Cortex of kidney (tissue), 1 donor: ENCODE data around the gene PCDHA3.
"Not testable (repeated sequence)": the region's sequence is repeated elsewhere in the genome, so short reads cannot be mapped to it uniquely, and the experiment has no call there.

Experiments used
- DNase-seq: peaks from one replicate; lab custom pipeline; 2025; lab: John Stamatoyannopoulos, UW

Gene PCDHA3

DNA sequence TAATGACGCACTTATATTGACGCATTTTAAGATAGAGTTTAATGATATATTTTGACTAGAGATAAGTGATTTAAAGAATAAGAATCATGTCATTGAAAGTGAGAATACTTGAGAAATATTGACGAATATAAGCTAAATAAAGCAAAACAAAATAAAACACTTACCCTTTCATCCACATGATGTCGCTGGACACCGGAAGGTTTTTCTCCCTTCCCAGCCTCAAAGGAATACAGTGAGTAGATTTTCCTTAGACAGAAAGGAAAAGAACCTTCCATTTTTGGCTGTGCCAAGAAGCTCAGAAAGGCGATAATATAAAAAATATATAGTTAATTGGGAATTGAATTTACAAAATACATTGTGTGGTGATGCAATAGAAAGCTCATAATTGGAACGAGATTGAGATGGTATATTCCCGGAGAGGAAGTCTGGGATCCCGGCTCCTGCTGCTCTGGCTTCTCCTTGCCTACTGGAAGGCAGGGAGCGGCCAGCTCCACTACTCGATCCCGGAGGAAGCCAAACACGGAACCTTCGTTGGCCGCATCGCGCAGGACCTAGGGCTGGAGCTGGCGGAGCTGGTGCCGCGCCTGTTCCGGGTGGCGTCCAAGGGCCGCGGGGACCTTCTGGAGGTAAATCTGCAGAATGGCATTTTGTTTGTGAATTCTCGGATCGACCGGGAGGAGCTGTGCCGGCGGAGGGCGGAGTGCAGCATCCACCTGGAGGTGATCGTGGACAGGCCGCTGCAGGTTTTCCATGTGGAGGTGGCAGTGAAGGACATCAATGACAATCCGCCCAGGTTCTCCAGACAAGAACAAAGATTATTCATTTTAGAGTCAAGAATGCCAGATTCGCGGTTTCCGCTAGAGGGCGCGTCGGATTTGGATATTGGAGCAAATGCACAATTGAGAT is 20.8 kb downstream of the PCDHA3 start, which contains the start of gene PCDHA5:
TSS of gene PCDHA5 (plus strand) at position 239 of the 906 bp plus-strand sequence.
- DNase-seq = no peak

DNA sequence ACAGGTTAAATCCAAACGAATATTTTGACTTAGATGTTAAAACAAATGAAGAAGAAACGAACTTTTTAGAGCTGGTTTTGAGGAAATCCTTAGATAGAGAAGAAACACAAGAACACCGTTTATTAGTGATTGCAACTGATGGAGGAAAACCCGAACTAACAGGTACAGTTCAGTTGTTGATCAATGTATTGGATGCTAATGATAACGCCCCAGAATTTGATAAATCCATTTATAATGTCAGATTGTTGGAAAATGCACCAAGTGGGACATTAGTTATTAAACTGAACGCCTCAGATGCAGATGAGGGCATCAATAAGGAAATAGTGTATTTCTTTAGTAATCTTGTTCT is 21.4 kb downstream of the PCDHA3 start:
- DNase-seq = no peak

DNA sequence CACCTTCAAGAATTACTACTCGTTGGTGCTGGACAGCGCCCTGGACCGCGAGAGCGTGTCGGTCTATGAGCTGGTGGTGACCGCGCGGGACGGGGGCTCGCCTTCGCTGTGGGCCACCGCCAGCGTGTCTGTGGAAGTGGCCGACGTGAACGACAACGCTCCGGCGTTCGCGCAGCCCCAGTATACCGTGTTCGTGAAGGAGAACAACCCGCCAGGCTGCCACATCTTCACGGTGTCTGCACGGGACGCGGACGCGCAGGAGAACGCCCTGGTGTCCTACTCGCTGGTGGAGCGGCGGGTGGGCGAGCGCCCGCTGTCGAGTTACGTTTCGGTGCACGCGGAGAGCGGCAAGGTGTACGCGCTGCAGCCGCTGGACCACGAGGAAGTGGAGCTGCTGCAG is 22.1 kb downstream of the PCDHA3 start:
- DNase-seq = not testable (repeated sequence)

DNA sequence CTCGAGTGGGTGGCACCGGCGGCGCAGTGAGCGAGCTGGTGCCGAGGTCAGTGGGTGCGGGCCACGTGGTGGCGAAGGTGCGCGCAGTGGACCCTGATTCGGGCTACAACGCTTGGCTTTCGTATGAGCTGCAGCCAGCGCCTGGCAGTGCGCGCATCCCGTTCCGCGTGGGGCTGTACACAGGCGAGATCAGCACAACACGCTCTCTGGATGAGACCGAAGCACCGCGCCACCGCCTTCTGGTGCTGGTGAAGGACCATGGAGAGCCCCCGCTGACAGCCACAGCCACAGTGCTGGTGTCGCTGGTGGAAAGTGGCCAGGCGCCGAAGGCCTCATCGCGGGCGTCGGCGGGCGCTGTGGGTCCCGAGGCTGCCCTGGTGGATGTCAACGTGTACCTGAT is 22.6 kb downstream of the PCDHA3 start:
- DNase-seq = no peak

DNA sequence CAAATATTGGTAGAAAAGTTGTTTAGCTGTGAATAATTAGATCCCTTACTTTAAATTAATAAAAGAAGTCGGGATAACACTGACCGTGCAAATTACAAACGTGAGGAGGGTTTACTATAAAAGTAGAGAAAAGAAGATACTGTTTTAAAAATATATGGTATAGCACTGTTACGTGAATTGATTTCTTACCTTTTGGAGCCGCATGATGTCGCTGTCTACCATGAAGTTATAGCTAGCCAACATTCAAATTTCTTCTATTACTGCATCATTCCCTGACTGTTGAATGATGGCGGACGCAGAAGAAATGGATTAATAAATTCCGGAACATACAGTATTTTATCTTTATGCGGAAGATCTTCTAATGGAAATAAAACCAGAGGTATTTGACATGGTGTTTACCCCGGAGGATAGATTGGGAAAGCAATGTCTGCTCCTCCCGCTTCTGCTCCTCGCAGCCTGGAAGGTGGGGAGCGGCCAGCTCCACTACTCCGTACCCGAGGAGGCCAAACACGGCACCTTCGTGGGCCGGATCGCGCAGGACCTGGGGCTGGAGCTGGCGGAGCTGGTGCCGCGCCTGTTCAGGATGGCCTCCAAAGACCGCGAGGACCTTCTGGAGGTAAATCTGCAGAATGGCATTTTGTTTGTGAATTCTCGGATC is 27.0 kb downstream of the PCDHA3 start, which contains the start of gene PCDHA6:
TSS of gene PCDHA6 (plus strand) at position 257 of the 658 bp plus-strand sequence. CDS start at position 389, 132 bp downstream.
- DNase-seq = no peak

DNA sequence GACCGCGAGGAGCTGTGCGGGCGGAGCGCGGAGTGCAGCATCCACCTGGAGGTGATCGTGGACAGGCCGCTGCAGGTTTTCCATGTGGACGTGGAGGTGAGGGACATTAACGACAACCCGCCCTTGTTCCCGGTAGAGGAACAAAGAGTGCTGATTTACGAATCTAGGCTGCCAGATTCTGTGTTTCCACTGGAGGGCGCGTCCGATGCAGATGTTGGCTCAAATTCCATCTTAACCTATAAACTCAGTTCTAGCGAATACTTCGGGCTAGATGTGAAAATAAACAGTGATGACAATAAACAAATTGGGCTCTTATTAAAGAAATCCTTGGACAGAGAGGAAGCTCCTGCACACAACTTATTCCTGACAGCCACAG is 27.5 kb downstream of the PCDHA3 start:
- DNase-seq = no peak

DNA sequence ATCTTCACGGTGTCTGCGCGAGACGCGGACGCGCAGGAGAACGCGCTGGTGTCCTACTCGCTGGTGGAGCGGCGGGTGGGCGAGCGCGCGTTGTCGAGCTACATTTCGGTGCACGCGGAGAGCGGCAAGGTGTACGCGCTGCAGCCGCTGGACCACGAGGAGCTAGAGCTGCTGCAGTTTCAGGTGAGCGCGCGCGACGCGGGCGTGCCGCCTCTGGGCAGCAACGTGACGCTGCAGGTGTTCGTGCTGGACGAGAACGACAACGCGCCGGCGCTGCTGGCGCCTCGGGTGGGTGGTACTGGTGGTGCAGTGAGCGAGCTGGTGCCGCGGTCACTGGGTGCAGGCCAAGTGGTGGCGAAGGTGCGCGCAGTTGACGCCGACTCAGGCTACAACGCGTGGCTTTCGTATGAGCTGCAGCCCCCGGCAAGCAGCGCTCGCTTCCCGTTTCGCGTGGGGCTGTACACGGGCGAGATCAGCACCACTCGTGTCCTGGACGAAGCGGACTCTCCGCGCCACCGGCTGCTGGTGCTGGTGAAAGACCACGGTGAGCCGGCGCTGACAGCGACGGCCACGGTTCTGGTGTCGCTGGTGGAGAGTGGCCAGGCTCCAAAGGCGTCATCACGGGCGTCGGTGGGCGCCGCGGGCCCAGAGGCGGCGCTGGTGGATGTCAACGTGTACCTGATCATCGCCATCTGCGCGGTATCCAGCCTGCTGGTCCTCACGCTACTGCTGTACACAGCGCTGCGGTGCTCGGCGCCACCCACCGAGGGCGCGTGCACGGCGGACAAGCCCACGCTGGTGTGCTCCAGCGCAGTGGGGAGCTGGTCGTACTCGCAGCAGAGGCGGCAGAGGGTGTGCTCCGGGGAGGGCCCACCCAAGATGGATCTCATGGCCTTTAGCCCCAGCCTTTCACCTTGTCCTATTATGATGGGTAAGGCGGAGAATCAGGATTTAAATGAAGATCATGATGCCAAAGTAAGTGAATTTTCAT is 28.9 kb downstream of the PCDHA3 start:
- not testable (repeated sequence) for DNase-seq

DNA sequence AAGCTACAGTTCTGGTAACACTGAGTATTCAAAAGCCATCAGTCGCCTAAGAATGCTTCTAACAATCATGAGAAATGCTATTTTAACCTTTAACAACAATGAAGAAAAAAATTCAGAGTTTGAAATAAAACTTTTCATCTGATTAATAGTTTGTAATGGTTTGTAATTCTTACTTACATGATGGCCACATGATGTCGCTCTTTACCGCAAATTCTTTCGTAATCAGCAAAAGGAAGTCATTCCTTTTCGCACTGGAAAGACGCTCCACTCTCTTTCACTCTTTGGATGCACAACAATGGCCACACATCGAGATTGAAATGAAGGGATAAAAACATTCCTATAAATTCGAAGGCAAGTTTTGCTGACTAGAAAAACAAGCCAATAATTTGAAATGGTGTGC is 33.1 kb downstream of the PCDHA3 start, which contains the start of gene PCDHA7:
TSS of gene PCDHA7 (plus strand) at position 277 of the 400 bp plus-strand sequence. CDS start at position 392, 115 bp downstream.
- no peak for DNase-seq

DNA sequence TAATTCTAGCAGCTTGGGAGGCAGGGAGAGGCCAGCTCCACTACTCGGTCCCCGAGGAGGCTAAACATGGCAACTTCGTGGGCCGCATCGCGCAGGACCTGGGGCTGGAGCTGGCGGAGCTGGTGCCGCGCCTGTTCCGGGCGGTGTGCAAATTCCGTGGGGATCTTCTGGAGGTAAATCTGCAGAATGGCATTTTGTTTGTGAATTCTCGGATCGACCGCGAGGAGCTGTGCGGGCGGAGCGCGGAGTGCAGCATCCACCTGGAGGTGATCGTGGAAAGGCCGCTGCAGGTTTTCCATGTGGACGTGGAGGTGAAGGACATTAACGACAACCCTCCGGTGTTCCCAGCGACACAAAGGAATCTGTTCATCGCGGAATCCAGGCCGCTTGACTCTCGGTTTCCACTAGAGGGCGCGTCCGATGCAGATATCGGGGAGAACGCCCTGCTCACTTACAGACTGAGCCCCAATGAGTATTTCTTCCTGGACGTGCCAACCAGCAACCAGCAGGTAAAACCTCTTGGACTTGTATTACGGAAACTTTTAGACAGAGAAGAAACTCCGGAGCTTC is 33.7 kb downstream of the PCDHA3 start:
- DNase-seq = not testable (repeated sequence)

DNA sequence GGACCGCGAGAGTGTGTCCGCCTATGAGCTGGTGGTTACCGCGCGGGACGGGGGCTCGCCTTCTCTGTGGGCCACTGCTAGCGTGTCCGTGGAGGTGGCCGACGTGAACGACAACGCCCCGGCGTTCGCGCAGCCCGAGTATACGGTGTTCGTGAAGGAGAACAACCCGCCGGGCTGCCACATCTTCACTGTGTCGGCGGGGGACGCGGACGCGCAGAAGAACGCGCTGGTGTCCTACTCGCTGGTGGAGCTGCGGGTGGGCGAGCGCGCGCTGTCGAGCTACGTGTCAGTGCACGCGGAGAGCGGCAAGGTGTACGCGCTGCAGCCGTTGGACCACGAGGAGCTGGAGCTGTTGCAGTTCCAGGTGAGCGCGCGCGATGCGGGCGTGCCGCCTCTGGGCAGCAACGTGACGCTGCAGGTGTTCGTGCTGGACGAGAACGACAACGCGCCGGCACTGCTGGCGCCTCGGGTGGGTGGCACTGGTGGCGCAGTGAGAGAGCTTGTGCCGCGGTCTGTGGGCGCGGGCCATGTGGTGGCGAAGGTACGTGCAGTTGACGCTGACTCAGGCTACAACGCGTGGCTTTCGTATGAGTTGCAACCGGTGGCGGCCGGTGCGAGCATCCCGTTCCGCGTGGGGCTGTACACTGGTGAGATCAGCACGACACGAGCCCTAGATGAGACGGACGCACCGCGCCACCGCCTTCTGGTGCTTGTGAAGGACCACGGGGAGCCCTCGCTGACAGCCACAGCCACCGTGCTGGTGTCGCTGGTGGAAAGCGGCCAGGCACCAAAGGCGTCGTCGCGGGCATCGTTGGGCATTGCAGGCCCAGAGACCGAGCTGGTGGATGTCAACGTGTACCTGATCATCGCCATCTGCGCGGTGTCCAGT is 35.0 kb downstream of the PCDHA3 start:
- DNase-seq = no peak

DNA sequence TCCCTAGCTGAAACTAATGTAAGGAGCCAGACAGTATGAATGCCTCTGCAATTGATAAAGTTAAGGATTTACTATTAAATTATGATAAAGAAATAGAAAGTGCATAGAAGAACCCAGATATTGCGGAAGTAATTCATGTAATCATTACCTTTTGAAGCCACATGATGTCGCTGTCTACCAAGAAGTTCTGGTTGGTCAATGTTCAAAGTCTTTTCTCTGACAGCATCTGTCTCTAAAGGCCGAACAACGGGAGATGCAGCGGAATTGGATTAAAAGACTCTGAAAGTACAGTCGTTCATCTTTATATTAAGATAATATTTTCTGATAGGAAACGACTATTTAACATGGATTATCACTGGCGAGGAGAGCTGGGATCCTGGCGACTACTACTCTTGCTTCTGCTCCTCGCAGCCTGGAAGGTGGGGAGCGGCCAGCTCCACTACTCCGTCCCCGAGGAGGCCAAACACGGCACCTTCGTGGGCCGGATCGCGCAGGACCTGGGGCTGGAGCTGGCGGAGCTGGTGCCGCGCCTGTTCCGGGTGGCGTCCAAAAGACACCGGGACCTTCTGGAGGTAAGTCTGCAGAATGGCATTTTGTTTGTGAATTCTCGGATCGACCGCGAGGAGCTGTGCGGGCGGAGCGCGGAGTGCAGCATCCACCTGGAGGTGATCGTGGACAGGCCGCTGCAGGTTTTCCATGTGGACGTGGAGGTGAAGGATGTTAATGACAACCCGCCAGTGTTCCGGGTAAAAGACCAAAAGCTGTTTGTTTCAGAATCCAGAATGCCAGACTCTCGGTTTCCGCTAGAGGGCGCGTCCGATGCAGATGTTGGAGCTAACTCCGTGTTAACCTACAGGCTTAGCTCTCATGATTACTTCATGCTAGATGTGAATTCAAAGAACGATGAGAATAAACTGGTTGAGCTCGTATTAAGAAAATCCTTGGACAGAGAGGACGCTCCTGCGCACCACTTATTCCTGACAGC is 40.4 kb downstream of the PCDHA3 start, which contains the start of gene PCDHA8:
TSS of gene PCDHA8 (plus strand) at position 210 of the 985 bp plus-strand sequence. CDS start at position 345, 135 bp downstream.
- no peak for DNase-seq

DNA sequence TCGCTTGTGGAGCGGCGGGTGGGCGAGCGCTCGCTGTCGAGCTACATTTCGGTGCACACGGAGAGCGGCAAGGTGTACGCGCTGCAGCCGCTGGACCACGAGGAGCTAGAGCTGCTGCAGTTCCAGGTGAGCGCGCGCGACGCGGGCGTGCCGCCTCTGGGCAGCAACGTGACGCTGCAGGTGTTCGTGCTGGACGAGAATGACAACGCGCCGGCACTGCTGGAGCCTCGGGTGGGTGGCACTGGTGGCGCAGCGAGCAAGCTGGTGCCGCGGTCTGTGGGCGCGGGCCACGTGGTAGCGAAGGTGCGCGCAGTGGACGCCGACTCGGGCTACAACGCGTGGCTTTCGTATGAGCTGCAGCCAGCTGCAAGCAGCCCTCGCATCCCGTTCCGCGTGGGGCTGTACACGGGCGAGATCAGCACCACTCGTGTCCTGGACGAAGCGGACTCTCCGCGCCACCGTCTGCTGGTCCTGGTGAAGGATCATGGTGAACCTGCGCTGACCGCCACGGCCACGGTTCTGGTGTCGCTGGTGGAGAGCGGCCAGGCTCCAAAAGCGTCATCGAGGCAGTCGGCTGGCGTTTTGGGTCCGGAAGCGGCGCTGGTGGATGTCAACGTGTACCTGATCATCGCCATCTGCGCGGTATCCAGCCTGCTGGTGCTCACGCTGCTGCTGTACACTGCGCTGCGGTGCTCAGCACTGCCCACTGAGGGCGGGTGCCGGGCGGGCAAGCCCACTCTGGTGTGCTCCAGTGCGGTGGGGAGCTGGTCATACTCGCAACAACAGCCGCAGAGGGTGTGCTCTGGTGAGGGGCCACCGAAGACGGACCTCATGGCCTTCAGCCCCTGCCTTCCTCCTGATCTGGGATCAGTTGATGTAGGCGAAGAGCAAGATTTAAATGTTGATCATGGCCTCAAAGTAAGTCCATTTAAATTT is 42.2 kb downstream of the PCDHA3 start:
- no peak for DNase-seq

DNA sequence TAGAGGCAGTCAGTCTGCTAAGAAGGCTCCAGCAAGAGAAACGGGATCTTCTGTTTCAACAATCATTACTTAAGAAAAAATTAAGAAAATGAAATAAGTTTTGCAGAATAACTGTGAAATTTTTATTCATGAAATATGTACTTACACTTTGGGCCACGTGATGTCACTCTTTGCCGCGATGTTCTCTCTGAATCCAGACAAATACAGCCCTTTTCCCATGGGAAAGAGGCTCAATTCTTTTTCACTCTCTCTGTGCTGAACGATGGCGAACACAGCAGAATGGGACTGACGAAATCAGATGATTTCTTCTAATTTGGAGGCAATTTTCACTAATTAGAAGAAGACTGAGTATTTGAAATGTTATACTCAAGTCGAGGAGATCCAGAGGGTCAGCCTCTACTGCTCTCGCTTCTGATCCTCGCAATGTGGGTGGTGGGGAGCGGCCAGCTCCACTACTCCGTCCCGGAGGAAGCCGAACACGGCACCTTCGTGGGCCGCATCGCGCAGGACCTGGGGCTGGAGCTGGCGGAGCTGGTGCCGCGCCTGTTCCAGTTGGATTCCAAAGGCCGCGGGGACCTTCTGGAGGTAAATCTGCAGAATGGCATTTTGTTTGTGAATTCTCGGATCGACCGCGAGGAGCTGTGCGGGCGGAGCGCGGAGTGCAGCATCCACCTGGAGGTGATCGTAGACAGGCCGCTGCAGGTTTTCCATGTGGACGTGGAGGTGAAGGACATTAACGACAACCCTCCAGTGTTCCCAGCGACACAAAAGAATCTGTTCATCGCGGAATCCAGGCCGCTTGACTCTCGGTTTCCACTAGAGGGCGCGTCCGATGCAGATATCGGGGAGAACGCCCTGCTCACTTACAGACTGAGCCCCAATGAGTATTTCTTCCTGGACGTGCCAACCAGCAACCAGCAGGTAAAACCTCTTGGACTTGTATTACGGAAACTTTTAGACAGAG is 47.6 kb downstream of the PCDHA3 start, which contains the start of gene PCDHA9:
TSS of gene PCDHA9 (plus strand) at position 244 of the 964 bp plus-strand sequence. CDS start at position 358, 114 bp downstream.
- DNase-seq = not testable (repeated sequence)

DNA sequence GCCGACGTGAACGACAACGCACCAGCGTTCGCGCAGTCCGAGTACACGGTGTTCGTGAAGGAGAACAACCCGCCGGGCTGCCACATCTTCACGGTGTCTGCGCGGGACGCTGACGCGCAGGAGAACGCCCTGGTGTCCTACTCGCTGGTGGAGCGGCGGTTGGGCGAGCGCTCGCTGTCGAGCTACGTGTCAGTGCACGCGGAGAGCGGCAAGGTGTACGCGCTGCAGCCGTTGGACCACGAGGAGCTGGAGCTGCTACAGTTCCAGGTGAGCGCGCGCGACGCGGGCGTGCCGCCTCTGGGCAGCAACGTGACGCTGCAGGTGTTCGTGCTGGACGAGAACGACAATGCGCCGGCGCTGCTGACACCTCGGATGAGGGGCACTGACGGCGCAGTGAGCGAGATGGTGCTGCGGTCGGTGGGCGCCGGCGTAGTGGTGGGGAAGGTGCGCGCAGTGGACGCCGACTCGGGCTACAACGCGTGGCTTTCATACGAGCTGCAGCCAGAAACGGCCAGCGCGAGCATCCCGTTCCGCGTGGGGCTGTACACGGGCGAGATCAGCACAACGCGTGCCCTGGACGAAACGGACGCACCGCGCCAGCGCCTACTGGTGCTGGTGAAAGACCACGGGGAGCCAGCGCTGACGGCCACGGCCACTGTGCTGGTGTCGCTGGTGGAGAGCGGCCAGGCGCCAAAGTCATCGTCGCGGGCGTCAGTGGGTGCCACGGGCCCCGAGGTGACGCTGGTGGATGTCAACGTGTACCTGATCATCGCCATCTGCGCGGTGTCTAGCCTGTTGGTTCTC is 49.2 kb downstream of the PCDHA3 start:
- not testable (repeated sequence) for DNase-seq
